HT-29 (cell line): ENCODE measurements around the gene SCAMP2. TPM values are rescaled to one million over a fixed set of nuclear protein-coding genes. Genes with fewer than 3 reads are reported as not detected.
"Not testable (repeated sequence)": the region's sequence is repeated elsewhere in the genome, so short reads cannot be mapped to it uniquely, and the experiment has no call there.

Experiments used
- DNase-seq: peaks from one replicate; pipeline ENCODE4 v3.0.0-alpha.2; 2015; ENCODE audit warnings: low spot score
- total RNA-seq: library from RNA; depleted of rRNA; stranded (reverse); fragments of >200 nt; shearing (Covaris generic); gene quantifications from 2 replicates; pipeline ENCODE4 v1.2.3, GENCODE V29; 2014

The SCAMP2 gene
- total RNA-seq, 1 experiment from 2014 or later: 57.4 TPM

DNA sequence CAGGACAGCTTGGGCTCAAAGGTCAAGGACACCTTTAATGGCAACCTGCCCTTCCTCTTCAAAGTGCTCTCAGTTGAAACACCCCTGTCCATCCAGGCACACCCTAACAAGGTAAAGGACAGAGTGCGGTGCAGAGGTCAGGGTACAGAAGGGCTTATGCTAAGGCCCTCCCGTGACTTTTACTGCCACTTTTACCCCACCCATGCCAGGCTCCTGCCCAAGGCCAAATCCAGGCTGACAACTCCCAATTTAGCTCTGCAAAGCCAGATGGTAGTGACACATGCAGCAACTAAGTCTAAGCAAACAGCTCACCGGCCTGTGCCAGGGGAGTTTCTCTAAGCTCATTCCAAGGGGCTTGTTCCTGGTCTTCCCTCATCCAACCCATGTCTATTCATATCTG is 18.3 kb upstream of the SCAMP2 start:
- no peak for DNase-seq

DNA sequence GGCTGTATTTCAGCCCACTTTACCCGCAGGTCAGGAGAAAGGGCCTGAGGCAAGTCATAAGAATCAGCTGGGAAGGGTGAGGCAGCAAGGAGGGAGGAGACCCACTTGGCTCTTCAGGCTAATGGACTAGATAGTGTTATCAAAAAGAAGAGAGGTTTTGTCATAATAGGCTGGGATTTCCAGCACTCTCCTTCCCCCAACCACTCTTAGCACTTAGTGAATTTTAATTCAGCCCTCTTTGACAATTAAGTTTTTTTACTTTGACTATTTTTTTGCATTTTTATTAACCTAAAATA is 17.4 kb upstream of the SCAMP2 start:
- DNase-seq: no peak

GRCh38 chr15:74889883-74890664 is 16.9 kb upstream of the SCAMP2 start, which contains the start of gene MPI:
Gene MPI (plus strand): TSS chr15:74890042. CDS start chr15:74890074, 32 bp downstream.
- DNase-seq: peak; percentile 88

- DNase-seq: no peak
These were observed 16.3 kb upstream of the SCAMP2 start for GRCh38 chr15:74889390-74889882.

GRCh38 chr15:74888716-74889115 is 15.6 kb upstream of the SCAMP2 start:
- no peak for DNase-seq

DNA sequence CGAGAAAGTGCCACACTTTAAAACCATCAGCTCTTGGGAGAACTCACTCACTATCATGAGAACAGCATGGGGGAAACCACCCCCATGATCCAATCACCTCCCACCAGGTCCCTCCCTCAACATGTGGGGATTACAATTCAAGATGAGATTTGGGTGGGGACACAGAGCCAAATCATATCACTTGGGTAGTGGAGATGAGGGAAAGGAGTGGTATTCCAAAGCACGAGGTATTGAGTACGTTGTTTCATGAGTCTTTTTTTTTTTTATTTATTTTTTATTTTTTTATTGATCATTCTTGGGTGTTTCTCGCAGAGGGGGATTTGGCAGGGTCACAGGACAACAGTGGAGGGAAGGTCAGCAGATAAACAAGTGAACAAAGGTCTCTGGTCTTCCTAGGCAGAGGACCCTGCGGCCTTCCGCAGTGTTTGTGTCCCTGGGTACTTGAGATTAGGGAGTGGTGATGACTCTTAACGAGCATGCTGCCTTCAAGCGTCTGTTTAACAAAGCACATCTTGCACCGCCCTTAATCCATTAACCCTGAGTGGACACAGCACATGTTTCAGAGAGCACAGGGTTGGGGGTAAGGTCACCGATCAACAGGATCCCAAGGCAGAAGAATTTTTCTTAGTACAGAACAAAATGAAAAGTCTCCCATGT is 14.5 kb upstream of the SCAMP2 start:
- not testable (repeated sequence) for DNase-seq

DNA sequence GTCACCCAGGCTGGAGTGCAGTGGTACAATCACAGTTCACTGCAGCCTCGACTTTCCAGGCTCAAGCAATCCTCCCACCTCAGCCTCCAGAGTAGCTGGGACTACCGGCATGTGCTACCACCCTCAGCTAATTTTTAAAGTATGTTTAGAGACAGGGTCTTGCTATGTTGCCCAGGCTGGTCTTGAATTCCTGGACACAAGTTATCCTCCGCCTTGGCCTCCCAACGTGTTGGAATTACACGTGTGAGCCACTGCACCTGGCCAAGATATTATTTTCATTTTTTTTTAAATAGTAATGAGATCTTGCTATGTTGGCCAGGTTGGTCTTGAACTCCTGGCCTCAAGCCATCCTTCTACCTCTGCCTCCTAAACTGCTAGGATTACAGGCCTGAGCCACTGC is 12.3 kb upstream of the SCAMP2 start:
- no peak for DNase-seq

GRCh38 chr15:74884428-74885223 is 11.5 kb upstream of the SCAMP2 start:
- no peak for DNase-seq

- no peak for DNase-seq
These were observed 9.4 kb upstream of the SCAMP2 start for GRCh38 chr15:74882528-74882927.

DNA sequence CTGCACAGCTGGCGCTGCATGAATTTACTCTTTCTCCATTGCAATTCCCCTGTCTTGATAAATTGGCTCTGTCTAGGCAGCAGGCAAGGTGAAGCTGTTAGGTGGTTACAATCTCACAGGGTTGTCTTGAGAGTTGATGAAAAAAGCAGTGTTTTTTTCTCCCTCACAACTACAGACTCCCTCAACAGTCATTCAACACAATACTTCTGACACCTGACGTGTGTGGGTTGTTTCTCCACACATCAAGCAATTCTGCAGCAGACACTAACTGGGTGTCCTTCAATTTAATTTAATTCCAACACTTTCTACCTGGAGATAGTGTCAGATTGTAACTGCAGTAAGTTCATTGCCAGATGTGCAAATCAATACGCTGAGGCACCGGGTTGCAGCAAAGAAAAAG is 5.1 kb upstream of the SCAMP2 start:
- DNase-seq: no peak

GRCh38 chr15:74873756-74874424 is 725 bp upstream of the SCAMP2 start:
- DNase-seq: no peak

DNA sequence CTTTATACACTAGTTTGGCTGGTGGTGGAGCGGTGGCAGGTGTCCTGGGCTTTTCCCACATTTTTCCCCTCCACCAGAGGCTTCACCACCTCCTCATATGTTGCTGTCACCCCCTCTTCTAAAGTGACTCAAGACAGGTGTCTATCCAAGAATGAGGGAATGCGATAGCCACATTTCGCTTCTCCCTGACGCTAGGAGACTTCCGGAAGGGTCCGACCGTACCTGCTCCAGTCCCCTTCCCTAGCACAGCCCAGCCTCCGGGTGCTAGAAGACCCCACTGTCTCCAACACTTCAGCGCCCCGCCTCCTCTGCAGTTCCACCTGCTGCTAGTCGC is 496 bp downstream of the SCAMP2 start:
- DNase-seq: no peak

DNA sequence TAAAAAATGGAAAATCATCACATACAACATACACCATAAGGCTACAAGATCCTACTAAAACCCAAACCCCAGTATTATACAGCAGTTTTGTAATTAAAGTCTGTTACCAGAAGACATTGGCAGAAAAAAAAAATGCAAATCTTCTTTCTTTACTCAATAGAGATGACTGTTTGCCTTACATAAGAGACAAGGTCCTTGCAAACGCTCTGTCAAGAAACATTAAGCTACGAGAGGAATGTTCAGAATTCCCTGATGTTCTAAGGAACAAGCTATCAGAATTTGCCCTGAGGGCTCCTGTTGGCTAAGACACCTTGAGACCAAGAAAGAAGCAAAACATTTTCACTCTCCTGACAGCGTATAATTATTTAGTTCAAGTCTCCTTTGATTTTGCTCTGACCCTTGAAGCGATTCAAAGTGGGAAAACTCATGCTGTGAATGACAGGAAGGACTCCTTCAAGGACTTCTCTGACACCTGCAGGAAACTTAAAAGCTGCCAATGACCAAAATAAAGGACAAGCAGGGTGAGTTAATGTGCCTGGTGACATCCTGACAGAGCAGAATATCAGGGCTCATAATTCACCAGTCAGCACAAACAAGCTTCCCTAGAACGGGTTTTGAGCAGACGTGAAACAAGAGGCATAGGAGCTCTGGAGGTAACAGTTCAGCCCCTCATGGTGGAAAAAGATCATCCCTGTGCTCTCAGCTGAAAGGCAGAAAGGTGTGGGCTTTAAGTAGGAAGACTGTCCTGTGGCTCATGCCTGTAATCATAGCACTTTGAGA is 2.5 kb downstream of the SCAMP2 start:
- no peak for DNase-seq

DNA sequence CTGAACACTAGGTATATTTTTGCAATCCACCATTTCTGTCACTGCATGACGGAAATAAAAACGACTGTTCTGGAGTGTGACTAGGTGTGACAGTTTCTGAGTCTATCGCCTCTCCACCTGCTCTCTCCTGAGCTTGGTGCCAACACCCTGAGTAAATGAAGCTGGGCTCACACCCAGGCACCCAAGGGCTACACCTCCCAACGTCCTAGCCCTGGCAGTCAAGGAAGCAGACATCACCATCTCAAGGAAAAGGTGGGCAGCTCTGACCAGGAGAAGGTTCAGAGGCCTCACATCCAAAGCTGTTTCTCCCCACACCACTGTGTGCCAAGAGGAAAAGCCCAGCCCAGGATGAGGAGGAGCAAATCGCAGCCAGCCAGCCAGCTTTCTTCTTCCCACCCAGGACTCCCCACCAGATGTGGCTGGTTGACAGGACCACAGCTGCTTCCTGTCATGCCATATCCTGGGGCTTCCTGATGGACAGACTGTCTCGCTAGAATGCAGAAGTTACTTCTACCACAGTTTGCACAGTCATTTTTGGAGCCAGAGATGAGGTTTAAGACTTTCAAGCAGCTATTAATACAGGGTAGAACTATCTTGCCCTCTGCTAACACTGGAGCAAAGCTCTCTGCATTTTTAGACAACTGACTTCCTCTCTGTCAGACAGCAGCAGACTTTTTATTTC is 3.3 kb downstream of the SCAMP2 start:
- no peak for DNase-seq

DNA sequence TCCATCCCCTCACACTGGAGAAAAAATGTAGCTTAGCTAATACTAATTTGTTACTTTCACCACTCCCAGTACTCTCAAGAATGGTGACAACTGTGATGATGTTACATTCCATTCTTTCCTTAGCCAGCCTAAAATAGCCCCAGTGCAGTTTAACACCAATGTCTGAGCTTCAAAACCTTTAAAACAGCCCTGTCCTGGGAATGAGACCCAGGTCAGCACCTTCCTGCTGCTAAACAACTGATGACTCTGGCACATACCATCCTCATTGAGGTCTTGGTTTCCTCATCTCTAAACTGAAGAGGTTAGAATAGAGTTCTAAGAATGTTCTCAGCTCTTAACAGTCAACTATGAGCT is 3.8 kb downstream of the SCAMP2 start:
- DNase-seq: no peak

- DNase-seq: peak; percentile 77
These were observed 5.1 kb downstream of the SCAMP2 start for GRCh38 chr15:74868059-74868458.

DNA sequence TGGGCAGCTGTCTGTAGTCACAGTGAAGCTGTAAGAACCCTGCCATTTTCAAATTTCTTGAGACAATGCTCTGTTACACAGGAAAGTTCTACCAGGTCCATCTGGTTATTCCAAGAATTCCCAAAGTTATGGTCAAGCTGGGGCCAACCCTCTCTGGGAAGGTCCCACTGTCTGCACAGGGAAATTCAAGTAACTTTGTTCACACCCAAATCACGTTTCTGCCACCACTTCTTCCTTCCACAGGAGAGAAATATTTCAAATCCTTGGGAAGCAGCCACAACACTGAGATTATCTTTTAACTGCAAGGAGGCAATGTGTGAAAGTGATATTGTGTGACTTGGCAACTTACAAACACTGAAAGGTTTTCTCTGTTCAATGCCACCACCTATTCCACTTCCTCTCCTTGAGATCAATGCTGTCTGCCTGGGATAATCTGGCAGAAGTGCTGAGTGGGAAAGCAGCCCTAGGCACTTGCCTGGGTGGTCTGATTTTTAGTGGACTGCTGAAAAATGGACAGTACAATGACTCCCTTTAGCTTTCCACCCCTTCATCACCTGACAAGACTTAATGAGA is 5.6 kb downstream of the SCAMP2 start:
- no peak for DNase-seq

GRCh38 chr15:74866090-74866489 is 7.1 kb downstream of the SCAMP2 start:
- no peak for DNase-seq

GRCh38 chr15:74865316-74865715 is 7.8 kb downstream of the SCAMP2 start:
- DNase-seq: no peak

DNA sequence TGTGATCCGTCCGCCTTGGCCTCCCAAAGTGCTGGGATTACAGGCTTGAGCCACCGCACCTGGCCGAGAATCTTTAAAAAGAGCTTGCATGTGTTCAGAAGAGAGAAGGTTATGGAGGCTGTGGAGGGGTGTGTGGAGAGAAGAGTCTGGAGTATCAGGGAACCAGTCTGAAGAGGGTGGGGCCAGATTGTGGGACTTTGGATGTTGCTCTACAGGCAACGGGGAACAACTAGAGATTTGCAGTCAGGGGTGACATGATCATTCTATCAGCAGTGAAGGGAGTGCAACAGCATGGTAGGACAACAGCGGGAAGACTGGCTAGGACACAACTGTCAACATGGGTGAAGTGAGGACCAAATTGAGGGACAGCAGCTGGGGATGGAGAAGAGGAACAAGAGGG is 8.9 kb downstream of the SCAMP2 start:
- no peak for DNase-seq
